ENCODE measurements around the gene LRRC72.
"Not testable (repeated sequence)": the region's sequence is repeated elsewhere in the genome, so short reads cannot be mapped to it uniquely, and the experiment has no call there.

LRRC72 gene

DNA sequence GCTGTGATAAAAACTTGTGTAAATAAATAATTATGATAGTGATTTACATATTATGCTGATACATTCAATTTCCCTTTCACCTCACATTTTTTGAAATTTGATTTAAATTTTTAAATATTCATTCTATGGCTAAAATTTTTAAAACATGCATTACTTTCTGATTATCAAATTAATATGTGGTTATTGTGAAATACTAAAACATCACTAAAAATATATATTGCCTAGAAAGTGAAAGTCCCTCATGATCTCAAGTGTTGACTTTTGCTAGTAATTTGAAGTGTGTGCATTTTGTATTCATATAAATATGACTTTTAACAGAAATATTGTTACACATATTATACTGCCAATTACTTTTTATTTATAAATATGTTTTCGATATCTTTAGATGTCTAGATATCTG, 3.1 kb downstream of the LRRC72 start:
- no peak for DNase-seq

DNA sequence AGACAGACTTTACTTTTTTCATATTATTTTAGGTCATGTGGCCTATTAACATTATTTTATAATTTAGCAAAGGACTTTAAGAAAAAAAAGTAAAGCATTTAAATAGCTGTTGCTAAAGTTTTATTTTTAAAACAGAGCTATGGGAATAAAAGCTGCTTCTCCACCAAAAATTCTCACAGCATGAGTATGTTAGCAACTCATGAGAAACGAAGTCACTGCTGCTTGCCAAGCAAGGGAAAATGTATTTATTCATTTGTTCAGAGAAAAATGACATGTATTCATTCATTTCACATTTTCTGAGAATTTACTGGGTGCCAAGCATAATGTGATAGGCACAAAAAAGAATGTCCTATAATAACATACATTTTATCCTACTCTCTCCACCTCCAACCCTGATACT, 5.1 kb downstream of the LRRC72 start:
- no peak for DNase-seq

DNA sequence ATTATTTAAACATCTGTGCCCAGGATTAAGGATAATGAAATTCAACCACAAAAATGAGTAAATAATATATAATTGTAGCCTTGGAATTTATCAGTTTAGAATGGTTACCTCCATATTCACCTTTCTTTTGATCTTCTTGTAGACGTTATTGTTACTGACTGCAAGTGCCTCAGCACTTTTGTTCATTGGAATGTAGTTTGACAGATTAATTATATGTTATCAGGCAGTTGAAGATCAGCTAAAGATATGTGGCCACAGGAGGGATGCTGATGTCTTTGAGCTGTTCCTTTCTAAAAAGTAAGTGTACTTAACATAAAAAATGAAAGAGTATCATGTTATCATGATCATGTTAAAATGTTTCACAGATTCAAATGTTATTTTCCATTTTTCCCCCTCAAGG, 5.6 kb downstream of the LRRC72 start:
- no peak for DNase-seq

DNA sequence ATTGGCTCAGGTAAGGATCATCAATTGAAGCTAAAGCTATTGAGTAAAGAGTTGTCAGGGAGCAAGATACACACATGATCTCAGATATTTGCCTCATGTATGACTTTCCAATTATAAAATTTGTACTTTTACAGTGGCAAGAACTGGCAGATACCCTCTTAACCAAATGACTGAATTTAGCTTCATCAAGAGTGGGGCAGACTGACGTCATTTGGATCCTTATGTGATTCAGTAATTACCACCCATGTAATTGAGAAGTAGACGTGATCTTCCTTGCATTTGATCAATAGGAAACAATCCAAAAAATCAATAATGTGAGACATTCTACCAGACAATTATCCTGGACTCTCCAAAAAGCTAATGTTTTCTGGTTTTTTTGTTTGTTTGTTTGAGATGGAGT, 8.9 kb downstream of the LRRC72 start:
- DNase-seq: no peak

DNA sequence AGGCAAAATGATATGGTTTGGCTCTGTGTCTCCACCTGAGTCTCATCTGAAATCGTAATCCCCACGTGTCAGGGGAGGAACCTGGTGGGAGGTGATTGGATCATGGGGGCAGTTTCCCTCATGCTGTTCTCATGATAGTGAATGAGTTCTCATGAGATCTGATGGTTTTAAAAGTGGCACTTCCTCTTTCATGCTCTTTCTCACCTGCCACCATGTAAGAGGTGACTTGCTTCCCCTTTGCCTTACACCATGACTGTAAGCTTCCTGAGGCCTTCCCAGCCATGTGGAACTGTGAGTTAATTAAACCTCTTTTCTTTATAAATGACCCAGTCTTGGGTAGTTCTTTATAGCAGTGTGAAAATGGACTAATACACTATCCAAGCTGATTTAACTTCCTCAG, 13.9 kb downstream of the LRRC72 start:
- DNase-seq: not testable (repeated sequence)

DNA sequence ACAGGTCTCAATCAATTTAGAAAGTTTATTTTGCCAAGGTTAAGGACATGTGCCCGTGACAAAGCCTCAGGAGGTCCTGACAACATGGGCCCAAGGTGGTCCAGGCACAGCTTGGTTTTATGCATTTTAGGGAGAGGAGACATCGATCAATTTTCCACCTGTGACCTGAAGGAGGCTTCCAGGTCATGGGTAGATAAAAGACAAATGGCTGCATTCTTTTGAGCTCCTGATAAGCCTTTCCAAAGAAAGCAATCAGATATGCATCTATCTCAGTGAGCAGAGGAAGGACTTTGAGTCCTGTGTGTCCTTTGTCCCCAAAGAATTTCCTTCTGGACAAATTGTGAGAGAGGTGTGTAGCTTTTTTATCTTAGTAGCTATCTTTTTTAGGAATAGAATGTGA, 15.8 kb downstream of the LRRC72 start:
- DNase-seq: no peak

DNA sequence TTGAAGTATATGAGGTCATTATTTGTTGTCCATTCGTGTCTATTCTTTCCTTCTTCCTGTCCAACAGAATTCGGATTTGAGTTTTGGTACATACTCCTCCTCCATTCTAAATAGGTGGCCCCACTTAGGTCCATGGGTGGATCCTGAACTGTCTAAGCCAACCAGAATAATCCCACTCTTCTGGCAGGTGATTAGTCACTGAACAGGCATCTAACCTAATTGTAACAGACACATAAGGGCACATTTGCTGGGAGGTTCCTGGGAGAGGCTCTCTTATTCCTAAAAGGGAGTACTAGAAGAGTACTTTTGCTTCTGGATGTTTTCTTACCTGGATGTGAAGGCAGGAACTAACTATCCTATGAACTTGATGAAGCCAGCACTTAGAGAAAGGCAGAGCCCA, 16.8 kb downstream of the LRRC72 start:
- DNase-seq: no peak

DNA sequence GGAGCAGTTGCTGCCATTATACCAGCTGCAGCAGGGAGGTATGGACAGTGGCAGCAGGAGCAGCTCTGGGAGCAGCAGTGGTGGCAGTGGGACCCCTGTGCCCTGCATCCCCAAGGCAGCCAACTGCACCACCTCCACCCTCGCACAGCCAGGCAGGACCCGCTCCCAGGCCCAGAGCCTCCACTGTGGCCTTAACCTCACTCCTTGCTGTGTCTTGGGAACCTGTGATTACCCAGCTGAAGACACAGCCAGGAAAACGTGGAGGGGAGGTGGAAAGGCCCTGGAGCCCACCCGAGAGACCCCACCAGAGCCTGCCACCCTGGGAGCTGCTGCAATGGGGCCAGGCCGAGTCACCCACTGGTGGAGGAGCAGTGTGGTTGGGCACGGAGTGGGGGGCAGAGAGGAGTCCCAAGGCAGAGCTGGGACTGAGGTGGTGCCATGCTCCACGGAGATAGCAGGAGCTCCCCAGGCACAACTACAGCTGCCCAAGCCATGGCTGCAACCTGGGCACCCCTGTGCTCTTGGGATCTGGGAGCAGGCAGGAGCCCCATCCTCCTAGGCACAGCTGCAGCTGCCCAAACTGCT, 20.4 kb downstream of the LRRC72 start:
- DNase-seq: no peak

DNA sequence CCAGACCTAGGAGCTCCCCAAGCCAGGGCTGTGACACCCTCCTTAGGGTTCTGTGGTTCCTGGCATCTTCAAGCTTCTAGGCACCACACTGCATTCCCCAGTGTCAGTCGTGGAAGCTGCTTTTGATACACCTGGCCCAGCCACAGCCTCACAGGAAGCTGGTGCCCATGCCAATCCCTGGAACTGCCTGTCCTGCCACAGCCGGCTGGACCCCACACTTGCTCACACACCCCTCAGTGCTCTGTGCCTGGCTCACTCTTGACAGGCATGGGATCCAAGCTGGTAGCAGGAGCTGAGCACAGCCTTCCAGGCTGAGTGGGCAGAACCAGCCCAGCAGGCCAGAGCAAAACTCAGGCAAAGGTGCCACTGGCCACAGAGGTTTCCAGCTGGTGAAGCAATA, 21.8 kb downstream of the LRRC72 start:
- DNase-seq: no peak

DNA sequence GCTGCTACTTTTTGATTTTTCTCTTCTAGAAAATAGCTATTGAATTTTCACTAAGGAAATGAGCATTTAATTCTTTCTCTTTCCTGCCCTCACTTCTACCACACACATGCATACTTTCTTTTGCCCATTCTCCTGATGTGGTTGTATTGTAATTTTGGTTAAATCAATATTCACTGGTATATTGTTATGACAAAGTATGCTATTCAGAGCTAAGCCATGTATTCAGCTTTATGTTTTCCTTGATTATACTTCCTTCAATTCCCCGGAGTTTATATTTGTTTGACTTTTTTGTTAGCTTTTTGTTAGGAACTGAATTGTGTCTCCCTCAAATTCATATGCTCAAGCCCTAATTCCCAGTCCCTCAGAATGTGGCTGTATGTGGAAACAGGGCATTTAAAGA, 24.0 kb downstream of the LRRC72 start:
- no peak for DNase-seq

DNA sequence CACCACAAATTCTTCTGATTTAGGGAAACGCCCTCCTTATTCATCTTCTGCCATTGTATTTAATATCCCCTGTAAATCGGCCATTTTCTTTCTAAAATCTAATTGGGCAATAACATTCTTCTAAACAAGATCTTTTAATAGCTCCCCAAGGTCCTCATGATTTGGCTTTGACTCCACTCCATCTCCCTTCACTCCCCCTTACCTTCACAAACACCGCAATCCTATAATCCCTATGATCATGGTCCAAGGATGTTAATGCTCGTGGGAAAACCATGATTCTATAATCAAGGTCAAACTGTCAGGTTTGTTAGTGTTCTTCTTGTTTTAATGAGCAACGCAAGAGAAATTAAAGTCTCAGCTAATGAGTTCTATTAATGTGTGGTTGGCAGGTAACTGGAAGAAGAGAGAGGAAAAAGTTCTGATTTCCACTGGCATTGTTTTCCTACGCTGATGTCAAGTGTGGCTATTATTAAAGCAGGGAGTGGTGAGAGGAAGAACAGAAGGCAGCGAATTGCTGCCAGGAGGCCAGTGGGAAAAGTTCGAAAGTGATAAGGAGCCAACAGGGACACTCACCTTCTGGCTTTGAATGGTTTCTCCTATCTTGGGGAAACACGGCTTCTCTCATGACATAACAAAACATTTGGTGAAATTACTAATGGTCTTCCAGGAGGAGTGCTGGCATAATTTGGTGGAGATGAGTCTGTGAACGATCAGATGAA, 28.1 kb downstream of the LRRC72 start:
- DNase-seq: no peak

DNA sequence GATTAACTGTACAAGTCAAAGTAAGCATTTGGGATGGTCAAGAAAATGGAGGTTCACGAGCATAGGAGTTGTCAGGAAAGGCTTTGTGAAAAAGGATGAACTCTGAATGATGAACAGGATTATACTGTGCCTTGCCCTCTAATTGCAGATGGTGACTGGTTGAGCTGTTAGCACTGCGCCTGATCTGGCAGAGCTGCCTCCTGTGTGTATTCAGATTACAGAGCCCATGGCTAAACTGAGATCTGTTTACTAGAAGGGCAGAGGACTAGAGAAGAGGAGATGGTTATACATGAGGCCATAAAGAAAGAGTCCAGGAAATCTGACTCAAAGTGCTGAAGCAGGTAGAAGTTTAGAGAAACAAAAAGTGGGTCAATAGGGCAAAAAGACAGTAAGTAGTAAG, 29.7 kb downstream of the LRRC72 start:
- DNase-seq: no peak

DNA sequence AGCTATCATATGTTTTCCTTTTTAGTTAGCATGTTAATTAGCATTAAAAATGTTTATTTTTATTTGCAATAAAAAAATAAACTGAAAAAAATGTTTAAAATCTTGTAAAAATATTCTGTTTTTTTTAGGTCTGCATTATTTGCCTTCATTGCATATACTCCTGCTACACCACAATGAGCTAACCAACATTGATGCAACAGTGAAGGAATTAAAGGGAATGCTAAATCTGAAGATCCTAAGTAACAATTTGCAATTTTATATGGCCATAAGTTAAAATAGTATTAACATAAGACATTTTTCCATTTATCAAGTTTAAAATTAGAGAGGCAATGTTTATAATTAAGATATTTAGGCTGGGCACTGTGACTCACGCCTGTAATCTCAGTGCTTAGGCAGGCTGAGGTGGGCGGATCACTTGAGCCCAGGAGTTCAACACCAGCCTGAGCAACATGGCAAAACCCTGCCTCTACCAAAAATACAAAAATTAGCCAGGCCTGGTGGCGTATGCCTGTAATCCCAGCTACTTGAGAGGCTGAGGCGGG, 32.2 kb downstream of the LRRC72 start:
- no peak for DNase-seq

DNA sequence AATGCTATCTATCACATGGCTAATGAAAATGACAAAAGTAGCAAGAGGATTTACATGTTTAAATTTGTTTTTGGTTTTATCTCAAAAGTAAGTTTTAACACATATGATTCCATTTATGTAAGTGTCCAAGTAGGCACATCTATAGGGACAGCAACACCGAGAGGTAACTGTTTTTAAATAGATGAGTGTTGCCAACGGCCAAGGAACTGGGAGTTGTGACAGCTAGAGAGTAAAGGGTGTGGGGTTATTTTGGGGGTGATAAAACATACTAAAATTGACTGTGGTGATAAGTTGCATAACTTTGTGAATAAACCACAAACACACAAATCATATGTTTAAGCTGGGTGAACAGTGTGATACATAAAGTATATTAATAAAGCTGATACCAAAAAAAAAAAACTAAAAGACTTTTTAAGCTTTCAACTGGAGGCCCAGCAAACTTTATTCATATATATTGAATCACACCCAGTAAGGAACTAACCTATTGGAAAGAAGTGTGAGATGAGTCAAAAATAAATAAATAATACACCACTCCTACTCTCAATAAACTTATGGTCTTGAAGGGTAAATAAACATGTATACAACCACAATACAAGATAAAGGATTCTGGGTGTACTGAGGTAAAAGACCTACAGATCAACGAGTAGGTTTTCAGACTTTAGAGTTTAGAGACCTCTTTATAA, 33.0 kb downstream of the LRRC72 start:
- no peak for DNase-seq

DNA sequence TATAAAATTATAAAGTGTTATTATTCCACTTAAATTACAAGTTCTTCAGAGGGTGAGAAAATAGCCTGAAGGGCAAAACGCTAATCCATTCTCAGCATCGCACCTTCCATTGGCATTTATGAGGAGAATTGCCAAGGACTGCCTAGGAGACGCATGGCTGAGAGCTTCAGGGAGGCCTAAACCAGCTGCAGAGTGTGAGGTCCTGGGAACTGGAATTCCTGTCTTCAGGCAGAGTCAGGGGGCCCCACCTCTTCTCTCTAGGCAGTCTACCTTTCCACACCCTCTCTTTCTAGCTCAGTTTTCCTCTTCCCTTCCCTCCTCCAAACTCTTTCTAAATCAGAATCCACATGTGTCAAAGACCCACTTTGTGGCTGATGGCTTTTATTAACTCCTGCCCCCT, 35.3 kb downstream of the LRRC72 start:
- DNase-seq: no peak

DNA sequence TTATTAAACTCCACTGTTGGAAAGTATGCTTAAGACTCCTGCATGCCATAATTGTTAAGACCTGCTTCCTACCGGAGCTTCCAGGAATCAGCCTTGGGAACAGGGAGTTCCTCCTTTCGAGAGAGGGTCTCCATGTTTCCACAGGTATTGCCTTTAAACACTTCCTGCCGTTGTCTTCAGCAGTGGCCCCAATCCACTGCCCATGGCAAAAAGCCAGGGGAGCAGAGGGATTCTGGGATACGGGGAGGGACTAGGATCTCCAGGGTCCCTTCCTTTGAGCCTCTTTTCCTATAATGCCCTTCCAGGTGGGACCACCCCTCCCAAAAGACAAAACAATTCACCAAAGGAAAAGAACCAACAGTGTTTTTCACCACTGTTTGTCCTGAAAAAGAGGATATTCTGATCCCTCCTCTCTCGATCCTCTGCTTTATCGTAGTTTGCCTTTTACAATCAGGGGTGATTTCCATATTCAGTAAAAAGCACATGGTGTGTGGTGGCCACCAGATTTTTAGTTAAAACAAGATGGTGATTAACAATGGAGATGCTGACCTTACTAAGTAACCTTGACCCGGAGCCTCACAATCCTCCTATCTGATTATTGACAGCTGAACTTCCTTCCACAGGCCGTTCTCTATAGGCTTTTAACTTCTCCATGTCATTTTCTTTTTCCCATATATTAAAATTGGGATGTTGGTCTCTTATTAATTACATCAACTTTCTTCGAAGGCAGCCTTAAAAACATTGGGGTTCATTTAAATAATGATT, 36.0 kb downstream of the LRRC72 start:
- DNase-seq: no peak

DNA sequence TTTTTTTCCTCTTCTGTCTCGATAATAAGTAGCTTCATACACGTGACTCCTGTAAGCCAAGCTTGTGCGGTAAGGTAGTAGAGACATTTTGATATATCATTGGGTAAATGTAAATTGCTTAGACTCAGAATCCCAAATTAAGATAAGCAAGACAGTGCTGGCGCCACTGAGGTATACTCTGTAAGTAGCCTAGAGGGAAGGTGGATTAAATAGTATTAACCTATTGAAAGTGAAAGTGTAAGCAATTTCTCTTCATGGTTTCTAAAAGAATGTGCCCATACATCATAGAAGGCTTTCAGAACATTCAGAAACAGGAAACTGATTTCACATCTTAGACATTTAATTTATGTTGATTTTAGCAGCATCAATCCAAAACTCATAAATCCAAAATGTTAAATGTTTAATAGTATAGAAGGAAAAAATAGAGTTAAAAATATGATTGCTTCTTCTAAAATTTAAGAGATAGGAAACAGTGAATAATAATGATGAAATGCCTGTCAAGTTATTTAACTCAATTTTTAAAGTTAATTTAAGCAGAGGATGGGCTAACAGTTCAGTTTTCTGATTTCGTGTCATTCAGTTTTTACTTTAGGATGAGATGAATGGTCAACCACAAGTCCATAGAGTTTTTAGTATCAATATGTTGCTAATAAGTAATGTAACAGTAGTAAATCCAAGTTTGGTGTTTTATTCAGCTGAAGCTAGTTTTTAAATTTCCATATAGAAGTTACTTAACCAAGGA, 36.8 kb downstream of the LRRC72 start:
- no peak for DNase-seq

DNA sequence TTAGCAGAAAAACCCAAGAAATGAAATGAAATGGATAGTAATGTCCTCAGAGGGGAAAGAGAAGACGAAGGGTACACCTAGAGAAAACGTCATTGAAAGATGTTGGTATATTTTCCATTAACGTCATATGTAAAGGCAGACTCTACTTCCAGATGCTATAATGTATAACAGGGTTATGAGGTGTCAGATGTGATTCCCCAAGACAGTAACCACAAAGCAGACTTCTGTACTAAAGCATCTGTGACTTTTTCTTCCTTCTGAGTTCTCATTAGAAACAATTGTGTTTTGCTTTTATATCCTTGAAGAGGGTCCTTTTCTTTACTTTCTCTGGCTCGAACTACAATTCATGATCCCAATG, 37.4 kb downstream of the LRRC72 start:
- DNase-seq: no peak

DNA sequence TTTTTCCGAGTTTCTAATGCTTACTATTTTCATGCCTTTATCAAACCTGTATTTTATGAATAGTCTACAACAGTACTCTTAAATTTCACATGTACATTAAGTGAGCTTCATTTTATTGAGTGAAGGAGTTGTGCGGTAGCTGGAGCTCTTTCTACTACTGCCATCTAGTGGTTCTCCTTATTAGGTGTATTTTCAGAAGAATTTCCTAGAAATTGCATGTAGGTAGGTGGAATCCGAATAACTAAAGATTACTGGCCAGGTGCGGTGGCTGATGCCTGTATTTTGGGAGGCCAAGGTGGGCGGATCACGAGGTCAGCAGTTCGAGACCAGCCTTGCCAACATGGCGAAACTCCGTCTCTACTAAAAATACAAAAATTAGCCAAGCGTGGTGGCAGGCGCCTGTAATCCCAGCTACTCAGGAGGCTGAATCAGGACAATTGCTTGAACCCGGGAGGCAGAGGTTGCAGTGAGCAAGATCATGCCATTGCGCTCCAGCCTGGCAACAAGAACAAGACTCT, 38.3 kb downstream of the LRRC72 start:
- no peak for DNase-seq

DNA sequence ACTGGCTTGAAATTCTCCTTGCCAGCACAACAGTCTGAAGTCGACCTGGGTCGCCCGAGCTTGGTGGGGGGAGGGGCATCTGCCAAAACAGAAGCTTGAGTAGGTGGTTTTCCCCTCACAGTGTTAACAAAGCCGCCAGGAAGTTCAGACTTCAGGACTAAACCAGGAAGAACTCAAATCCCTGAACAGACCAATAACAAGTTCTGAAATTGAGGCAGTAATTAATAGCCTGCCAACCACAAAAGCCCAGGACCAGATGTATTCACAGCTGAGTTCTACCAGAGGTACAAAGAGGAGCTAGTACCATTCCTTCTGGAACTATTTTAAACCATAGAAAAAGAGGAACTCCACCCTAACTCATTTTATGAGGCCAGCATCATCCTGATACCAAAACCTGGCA, 45.3 kb downstream of the LRRC72 start:
- DNase-seq: no peak

DNA sequence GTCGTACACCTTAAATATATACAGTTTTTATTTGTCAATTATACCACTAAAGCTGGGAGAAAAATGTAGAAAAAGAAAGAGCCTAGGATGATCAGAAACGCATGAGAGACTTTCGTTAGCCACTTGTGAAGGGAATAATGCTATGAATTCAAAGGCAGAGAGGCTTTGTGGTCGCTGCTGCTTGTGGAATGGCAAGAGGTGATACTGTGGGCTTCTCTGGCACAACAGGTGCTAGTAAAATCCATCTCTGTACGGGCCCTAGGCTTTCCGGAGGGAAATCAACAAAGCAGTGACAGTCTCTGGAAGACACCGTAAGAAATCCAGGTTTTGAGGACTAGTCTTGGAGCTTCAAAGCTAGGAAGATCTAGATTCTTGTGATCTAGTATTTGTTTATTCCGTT, 52.6 kb downstream of the LRRC72 start:
- no peak for DNase-seq

DNA sequence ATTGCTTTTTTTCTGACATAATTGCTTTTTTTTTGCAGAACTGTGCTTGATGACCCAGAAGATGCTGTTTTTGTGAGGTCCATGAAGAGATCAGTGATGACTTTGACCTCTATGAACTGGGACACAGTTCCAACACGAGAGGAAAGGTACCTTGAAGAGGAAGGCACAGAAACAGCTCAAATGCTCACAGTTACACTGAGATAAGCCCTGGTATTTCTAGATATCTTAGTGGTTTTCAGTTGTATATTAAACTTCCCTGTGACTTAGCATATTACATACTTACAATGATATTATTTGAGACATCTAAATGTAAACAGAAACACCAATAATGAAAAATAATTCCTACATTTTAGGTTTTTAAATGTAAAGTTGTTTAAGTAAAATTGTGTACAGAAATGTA, 54.7 kb downstream of the LRRC72 start:
- no peak for DNase-seq

DNA sequence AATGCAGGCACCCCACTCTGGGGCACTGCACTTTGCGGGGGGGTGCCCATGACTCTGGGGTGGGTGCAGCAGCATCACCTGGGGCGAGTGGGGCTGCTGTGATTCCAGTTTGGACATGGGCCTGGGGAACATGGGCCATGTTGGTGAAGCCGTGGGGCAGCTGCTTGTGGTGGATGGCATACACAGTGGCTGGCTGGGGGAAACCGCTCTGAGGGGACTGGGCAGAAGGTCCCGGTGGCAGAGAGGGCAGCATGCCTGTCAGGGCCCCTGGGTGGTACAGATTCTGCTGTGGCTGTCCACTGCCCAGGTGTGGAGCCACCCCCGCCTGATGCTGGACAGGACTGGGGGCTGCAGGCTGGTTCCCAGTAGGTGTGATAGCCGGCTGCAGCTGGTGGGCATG, 57.2 kb downstream of the LRRC72 start:
- DNase-seq: no peak

Data from femur (tissue), 1 donor.